ENCODE results near the gene CHRNG.

DNA sequence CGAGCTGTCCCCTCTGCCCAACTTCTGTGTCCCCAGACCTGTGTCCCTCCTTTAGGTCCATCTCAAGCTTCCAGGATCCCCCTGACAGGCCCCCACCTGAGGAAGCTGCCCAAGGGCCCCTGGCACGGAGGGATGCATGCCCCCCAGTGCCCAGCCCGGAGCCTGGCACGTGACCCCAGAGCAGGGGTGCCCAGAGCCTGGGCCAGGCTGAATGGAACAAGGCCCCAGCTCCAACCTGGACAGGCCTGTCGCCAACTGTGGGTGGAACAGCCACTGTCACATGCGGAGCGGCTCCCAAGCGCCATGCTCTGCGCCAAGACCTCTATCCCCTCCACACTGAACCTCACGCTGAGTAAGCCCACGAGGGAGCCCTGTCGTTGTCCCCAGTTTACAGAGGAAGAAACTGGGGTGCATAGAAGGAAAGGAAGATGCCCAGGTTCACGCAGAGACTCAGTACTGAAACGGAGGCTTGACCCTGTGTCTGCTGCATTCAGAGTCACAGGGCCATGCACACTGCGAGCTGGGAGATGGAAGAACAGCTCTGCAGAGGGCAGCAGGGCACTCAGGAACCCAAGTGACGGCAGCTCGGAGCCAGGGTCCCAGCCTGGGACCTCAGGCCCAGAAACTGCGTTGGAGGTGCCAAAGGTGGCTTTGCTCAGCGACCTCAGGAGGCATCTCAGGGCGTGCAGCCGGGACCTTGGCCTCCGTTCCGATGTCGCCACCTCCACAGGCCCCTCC lies 46.4 kb upstream of the CHRNG start:
- TF ChIP-seq POLR2A (IDR thresholded peaks at IDR 0.05), result no peak
- TF ChIP-seq, protein P1, sequence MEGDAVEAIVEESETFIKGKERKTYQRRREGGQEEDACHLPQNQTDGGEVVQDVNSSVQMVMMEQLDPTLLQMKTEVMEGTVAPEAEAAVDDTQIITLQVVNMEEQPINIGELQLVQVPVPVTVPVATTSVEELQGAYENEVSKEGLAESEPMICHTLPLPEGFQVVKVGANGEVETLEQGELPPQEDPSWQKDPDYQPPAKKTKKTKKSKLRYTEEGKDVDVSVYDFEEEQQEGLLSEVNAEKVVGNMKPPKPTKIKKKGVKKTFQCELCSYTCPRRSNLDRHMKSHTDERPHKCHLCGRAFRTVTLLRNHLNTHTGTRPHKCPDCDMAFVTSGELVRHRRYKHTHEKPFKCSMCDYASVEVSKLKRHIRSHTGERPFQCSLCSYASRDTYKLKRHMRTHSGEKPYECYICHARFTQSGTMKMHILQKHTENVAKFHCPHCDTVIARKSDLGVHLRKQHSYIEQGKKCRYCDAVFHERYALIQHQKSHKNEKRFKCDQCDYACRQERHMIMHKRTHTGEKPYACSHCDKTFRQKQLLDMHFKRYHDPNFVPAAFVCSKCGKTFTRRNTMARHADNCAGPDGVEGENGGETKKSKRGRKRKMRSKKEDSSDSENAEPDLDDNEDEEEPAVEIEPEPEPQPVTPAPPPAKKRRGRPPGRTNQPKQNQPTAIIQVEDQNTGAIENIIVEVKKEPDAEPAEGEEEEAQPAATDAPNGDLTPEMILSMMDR (IDR thresholded peaks at IDR 0.05), result no peak
- no peak for TF ChIP-seq POLR2AphosphoS5 (IDR thresholded peaks at IDR 0.05)
